Chondrocyte (in vitro differentiated cells): ENCODE measurements around the gene SERPINA3. TPM values are rescaled to one million over a fixed set of nuclear protein-coding genes. Genes with fewer than 3 reads are reported as not detected.

Experiments
- DNase-seq: peaks from one replicate; pipeline ENCODE4 v3.0.0; 2021; ENCODE audit warnings: mixed read lengths, low spot score
- H3K27ac Mint-ChIP-seq: one replicate; pipeline ENCODE4 v1.8.0; 2021; ENCODE audit warnings: mild to moderate bottlenecking, moderate library complexity, mixed read lengths; ENCODE audit not compliant: unreplicated experiment
- H3K27me3 Mint-ChIP-seq: 2 replicates; pipeline ENCODE4 v1.8.0; 2021; ENCODE audit warnings: low read depth, mixed read lengths
- H3K36me3 Mint-ChIP-seq: 2 replicates; pipeline ENCODE4 v1.8.0; 2021; ENCODE audit warnings: low read depth, mixed read lengths
- H3K4me1 Mint-ChIP-seq: 2 replicates; pipeline ENCODE4 v1.8.0; 2021; ENCODE audit warnings: low read depth, mild to moderate bottlenecking, mixed read lengths
- H3K4me3 Mint-ChIP-seq: one replicate; pipeline ENCODE4 v1.8.0; 2021; ENCODE audit warnings: mild to moderate bottlenecking, moderate library complexity, mixed read lengths; ENCODE audit not compliant: unreplicated experiment
- H3K9me3 Mint-ChIP-seq: 2 replicates; pipeline ENCODE4 v1.8.0; 2021; ENCODE audit warnings: low read depth, mixed read lengths
- total RNA-seq: library from RNA; stranded (reverse); gene quantifications from 3 replicates; pipeline ENCODE4 v1.2.1, GENCODE V29; 2021
- TF ChIP-seq, protein P1 (sequence below): fragments of 200-600 bp; sonication (generic); IDR thresholded peaks from 2 replicates; pipeline ENCODE4 v1.5.0; 2021; ENCODE audit warnings: antibody characterized with exemption, mild to moderate bottlenecking, moderate library complexity

Gene SERPINA3
- total RNA-seq, 1 donor from 2014 or later = 3.6 TPM

DNA sequence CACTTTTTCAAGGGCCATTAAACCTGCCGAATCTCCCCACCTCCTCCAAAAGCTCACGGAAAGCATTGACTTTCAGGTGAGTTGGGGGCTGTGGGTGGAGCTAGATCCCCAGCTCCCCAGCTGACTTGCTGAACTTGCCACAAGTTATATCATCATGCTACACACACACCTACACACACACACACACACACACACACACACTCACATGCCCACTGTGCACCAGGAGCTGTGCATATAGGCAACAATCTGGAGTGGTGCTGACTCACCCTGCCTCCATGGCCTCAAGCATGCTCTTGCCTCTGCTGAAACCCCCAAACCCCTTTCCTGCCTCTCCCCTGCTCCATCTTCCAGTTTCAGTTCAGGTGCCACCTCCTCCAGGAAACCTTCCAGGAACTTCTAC is 26.1 kb downstream of the SERPINA3 start:
- Mint-ChIP-seq H3K27ac (no peak overlapping the region), H3K27me3 (peaks cover 8% of the 10 kb centered on the region), H3K36me3 (no peaks in the 10 kb centered on the region), H3K4me1 (no peaks in the 10 kb centered on the region), H3K9me3 (peaks cover 2% of the 10 kb centered on the region), H3K4me3 (no peak overlapping the region)
- TF ChIP-seq, protein P1, sequence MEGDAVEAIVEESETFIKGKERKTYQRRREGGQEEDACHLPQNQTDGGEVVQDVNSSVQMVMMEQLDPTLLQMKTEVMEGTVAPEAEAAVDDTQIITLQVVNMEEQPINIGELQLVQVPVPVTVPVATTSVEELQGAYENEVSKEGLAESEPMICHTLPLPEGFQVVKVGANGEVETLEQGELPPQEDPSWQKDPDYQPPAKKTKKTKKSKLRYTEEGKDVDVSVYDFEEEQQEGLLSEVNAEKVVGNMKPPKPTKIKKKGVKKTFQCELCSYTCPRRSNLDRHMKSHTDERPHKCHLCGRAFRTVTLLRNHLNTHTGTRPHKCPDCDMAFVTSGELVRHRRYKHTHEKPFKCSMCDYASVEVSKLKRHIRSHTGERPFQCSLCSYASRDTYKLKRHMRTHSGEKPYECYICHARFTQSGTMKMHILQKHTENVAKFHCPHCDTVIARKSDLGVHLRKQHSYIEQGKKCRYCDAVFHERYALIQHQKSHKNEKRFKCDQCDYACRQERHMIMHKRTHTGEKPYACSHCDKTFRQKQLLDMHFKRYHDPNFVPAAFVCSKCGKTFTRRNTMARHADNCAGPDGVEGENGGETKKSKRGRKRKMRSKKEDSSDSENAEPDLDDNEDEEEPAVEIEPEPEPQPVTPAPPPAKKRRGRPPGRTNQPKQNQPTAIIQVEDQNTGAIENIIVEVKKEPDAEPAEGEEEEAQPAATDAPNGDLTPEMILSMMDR = no peak
- DNase-seq = no peak

DNA sequence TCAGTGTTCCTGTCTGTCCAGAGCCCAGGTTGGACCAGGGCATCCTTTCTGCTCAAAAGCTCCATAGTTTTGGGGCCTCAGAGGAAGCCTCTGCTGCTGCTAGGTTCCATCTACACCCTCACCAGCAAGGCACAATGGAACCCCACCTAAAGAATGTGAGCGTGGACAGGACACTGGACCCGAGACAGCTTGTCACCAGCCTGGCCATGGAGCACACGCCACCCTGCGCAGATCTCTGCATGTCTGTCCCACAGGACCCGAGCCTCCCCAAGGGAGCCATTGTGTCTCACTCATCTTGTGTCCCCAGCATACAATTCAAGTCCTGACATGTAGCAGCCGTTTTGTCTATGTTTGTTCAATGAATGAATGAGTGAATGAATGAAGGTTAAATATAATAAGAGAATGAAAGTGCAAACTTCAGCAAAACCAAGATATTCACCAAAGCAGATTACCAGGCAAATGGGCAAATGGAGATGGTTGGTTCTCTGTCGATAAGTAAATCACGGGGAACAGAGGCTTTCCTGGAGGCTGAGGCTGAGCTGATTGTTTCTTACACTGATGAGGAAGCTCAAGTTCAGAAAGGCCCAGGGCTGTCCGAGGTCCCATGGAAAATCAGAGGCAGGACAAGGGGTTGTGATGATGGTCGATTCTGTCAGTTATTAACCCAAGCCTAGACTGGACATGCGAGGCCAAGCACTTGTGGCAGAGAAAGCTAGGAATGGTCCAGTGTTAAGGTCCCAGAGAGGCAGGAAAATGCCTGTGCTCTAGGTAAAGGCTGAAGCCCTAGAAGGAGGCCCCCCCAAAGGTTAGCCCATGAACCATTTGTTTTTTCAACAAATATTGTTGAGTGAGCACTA is 27.0 kb downstream of the SERPINA3 start:
- Mint-ChIP-seq H3K9me3 (peaks cover 2% of the 10 kb centered on the region), H3K4me3 (no peak overlapping the region), H3K27me3 (peaks cover 3% of the 10 kb centered on the region), H3K4me1 (no peaks in the 10 kb centered on the region), H3K27ac (no peak overlapping the region), H3K36me3 (no peaks in the 10 kb centered on the region)
- DNase-seq = no peak
- TF ChIP-seq, protein P1 = no peak

DNA sequence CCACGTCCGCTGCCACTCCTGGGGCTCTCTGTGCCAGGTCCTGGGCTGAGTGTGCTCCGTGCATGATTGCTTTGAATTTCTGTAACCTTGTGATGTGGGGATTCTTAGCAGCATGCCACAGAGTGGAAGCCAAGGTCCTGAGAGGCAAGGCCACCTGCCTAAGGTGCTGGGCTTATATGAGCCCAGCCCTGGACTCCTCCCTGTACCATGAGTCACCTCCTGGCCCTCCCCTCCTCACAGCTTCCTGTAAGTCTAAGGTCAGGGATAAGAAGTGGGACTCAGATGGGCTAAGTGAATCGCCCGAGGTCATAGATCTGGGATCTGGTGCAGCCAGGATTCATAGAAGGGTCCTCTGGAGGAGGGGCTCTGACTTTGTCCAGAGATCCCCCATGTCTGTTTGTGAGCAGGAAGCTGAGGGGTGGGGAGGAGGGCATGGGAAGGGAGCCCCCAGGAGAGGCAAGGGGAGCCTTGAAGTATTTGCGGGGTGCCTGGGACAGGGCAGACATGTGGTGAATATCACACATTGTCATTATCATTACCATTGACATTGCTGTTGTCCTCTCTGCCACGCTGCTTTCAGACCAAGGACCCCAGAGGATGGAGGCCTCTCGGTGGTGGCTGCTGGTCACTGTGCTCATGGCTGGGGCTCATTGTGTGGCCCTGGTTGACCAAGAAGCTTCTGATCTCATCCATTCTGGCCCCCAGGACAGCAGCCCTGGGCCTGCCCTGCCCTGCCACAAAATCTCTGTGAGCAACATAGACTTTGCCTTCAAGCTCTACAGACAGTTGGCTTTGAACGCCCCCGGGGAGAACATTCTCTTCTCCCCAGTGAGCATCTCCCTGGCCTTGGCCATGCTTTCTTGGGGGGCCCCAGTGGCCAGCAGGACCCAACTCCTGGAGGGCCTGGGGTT is 28.8 kb downstream of the SERPINA3 start:
- DNase-seq = no peak
- TF ChIP-seq, protein P1 = no peak
- H3K27ac Mint-ChIP-seq = no peak overlapping the region
- H3K36me3 Mint-ChIP-seq = no peaks in the 10 kb centered on the region
- H3K9me3 Mint-ChIP-seq = peaks cover 2% of the 10 kb centered on the region
- H3K4me1 Mint-ChIP-seq = peaks cover 2% of the 10 kb centered on the region
- H3K4me3 Mint-ChIP-seq = no peak overlapping the region
- H3K27me3 Mint-ChIP-seq = peaks cover under 1% of the 10 kb centered on the region

DNA sequence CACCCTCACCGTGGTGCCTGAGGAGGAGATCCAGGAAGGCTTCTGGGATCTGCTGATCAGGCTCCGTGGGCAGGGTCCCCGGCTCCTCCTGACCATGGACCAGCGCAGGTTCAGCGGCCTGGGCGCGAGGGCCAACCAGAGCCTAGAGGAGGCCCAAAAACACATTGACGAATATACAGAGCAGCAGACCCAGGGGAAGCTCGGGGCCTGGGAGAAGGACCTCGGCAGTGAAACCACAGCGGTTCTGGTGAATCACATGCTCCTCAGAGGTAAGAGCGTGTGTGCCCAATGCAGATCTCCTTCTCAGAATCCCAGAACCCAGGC is 29.4 kb downstream of the SERPINA3 start:
- no peak for DNase-seq
- no peaks in the 10 kb centered on the region for H3K27me3 Mint-ChIP-seq
- no peaks in the 10 kb centered on the region for H3K36me3 Mint-ChIP-seq
- H3K4me3 Mint-ChIP-seq = no peak overlapping the region
- peaks cover 8% of the 10 kb centered on the region for H3K4me1 Mint-ChIP-seq
- TF ChIP-seq, protein P1 = no peak
- no peak overlapping the region for H3K27ac Mint-ChIP-seq
- H3K9me3 Mint-ChIP-seq = peaks cover 2% of the 10 kb centered on the region

DNA sequence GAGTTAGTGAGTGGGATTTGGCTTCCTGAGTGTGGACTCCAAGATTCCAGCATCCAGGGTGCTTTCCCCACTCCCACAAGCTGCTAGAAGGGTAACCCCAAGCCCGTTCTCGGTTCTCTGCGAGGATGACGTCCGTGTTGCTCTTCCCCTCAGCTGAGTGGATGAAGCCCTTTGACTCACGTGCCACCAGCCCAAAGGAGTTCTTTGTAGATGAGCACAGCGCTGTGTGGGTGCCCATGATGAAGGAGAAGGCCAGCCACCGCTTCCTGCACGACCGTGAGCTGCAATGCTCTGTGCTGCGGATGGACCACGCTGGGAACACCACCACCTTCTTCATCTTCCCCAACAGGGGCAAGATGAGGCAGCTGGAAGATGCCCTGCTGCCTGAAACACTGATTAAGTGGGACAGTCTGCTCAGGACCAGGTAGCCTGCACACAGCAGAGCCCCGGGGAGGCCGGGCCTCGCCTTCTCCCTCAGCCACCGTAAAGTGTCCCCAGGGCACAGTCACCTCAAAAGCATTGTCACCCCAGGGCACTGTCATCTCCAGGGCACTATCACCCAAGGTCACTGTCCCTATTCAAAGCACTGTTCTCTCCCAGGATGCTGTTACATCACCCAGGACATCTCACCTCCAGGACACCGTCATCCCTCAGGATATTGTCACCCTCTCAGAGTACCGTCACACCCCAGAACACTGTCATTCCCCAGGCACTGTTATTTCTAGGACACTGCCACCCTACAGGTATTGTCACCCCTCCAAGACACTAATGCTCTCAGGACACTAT is 31.3 kb downstream of the SERPINA3 start:
- no peak for DNase-seq
- Mint-ChIP-seq H3K9me3 (peaks cover 2% of the 10 kb centered on the region), H3K4me3 (no peak overlapping the region), H3K36me3 (no peaks in the 10 kb centered on the region), H3K27ac (no peak overlapping the region), H3K27me3 (no peaks in the 10 kb centered on the region), H3K4me1 (peaks cover 12% of the 10 kb centered on the region)
- TF ChIP-seq, protein P1 = no peak
